ENCODE data around the gene ANKRD7. TPM values are rescaled to one million over a fixed set of nuclear protein-coding genes. Genes with fewer than 3 reads are reported as not detected.

ANKRD7 gene
- total and polyA plus RNA-seq, 2 donors (not counting 3 experiments of a cell fraction or from before 2014, with no cell fraction given), result 0.82 TPM; not detected in 1

DNA sequence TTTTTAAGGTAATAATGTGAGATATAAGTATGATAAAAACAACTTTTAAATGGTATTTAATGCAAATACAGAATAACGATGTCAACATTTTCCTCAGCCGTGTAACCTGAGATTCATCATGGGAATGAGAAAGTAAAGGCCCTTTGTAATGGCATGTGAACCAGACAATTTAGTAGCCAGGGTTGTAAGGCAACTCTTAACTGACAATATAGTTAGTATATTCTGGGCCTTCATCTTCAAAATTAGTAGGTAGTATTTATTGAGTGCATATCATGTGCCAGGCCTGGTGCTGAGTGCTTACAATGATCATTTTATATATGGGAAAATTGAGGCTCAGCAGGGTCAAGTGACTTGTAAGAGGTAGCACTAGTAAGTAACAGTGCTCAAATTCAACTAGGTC lies 29.9 kb upstream of the ANKRD7 start:
- intact Hi-C loops (cut with micrococcal nuclease), result no loop called here
- dilution Hi-C loops (cut with MboI; ENCODE audit: extremely low pct_ligation_motif_present, low sequenced_read_pairs), result no loop called here
- FAIRE-seq (no peak), DNase-seq (ENCODE audit: low read depth, low spot score) (no peak)
- no peaks in the 10 kb centered on the region for H4K20me1 ChIP-seq (replicated peaks; ENCODE audit: control insufficient read depth, extremely low read depth, insufficient read depth, low read length)
- H3K27ac ChIP-seq (ENCODE audit: insufficient read depth, low read depth, low read length), result no peak overlapping the region
- H3K9ac ChIP-seq (replicated peaks; ENCODE audit: extremely low read depth, insufficient read depth, low read length), result no peak overlapping the region
- BruUV-seq (replicated peaks), result no TSS peak
- H2AFZ ChIP-seq (ENCODE audit: low read depth, low read length), result no peak overlapping the region
- no peaks in the 10 kb centered on the region for H3K9me1 ChIP-seq (replicated peaks; ENCODE audit: control insufficient read depth, extremely low read depth, insufficient read depth, low read length)
- ChIA-PET CTCF (interaction anchor here (1.1 to 1.9 kb wide), 8 partner anchors 9 to 794 kb away, joined by 4 to 11 read pairs (median 8); no protein-coding TSS in a partner anchor), POLR2A (no interaction called here)
- no peaks in the 10 kb centered on the region for H3K4me1 ChIP-seq (ENCODE audit: control insufficient read depth, extremely low read depth, insufficient read depth, low read length)
- no peaks in the 10 kb centered on the region for H3K36me3 ChIP-seq (ENCODE audit: control insufficient read depth in 2 of 2, extremely low read depth in 1 of 2, insufficient read depth in 2 of 2, low read length in 2 of 2)
- no peaks in the 10 kb centered on the region for H3K79me2 ChIP-seq (ENCODE audit: control insufficient read depth, insufficient read depth, low read length)
- H3K4me2 ChIP-seq (ENCODE audit: insufficient read depth, low read length), result no peak overlapping the region
- H3K9me3 ChIP-seq (replicated peaks; ENCODE audit: control insufficient read depth, insufficient read depth, low read length), result no peaks in the 10 kb centered on the region
- no peaks in the 10 kb centered on the region for H3K27me3 ChIP-seq (ENCODE audit: control insufficient read depth in 2 of 2, insufficient read depth in 2 of 2, low read length in 2 of 2)
- TF ChIP-seq POLR2AphosphoS5 (IDR thresholded peaks at IDR 0.05; ENCODE audit: insufficient read depth, low read depth, low read length) (no peak), MYC (IDR thresholded peaks at IDR 0.05; ENCODE audit: low read depth, low read length) (no peak), EZH2 (IDR thresholded peaks at IDR 0.05; ENCODE audit: borderline replicate concordance, low read depth, low read length, severe bottlenecking) (no peak)
- TF ChIP-seq, protein P1, sequence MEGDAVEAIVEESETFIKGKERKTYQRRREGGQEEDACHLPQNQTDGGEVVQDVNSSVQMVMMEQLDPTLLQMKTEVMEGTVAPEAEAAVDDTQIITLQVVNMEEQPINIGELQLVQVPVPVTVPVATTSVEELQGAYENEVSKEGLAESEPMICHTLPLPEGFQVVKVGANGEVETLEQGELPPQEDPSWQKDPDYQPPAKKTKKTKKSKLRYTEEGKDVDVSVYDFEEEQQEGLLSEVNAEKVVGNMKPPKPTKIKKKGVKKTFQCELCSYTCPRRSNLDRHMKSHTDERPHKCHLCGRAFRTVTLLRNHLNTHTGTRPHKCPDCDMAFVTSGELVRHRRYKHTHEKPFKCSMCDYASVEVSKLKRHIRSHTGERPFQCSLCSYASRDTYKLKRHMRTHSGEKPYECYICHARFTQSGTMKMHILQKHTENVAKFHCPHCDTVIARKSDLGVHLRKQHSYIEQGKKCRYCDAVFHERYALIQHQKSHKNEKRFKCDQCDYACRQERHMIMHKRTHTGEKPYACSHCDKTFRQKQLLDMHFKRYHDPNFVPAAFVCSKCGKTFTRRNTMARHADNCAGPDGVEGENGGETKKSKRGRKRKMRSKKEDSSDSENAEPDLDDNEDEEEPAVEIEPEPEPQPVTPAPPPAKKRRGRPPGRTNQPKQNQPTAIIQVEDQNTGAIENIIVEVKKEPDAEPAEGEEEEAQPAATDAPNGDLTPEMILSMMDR (IDR thresholded peaks at IDR 0.05; ENCODE audit: extremely low read depth in 1 of 2, insufficient read depth in 1 of 2, low read depth in 1 of 2, low read length in 2 of 2), result no peak
- H3K4me3 ChIP-seq (replicated peaks in 1 of 3; ENCODE audit: insufficient read depth in 1 of 3, low read depth in 1 of 3, low read length in 3 of 3), result no peak overlapping the region

DNA sequence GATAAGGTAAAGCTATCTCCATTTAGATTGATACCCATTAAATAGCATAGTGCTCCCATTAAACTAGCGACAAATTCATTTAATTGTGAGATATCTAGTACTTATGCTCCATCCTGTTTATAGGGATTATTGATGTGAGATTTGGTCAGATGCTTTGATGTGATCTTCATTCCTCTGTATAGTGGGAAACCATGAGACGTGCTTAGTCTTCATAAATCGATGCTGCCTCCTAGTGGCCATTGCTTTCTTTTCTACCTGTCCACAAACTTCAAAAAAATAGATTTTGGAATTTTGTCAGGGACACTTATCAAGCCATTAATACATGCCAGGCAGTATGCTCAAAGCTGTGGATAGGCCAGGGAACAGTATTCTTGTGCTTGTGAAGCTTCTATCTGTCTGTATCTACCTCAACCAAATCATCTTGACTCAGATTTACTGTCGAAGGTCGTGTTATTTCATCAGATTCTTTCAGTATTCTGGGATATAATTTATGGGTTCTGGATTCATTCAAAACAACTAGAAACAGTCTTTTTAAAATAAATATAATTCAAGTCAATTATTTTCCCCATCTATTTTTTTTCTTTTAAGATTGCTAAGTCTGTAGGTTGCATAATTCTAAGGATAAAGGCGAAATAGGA lies 28.5 kb upstream of the ANKRD7 start:
- CTCF ChIA-PET, result interaction anchor here (0.9 to 1.9 kb wide), 10 partner anchors 10 to 795 kb away, joined by 3 to 11 read pairs (median 6); no protein-coding TSS in a partner anchor
- Histone ChIP-seq H3K4me1 (ENCODE audit: control insufficient read depth, extremely low read depth, insufficient read depth, low read length) (no peaks in the 10 kb centered on the region), H3K27ac (ENCODE audit: insufficient read depth, low read depth, low read length) (no peak overlapping the region), H3K27me3 (ENCODE audit: control insufficient read depth in 2 of 2, insufficient read depth in 2 of 2, low read length in 2 of 2) (no peaks in the 10 kb centered on the region), H3K79me2 (ENCODE audit: control insufficient read depth, insufficient read depth, low read length) (no peaks in the 10 kb centered on the region), H3K9ac (replicated peaks; ENCODE audit: extremely low read depth, insufficient read depth, low read length) (no peak overlapping the region), H3K4me3 (replicated peaks in 1 of 3; ENCODE audit: insufficient read depth in 1 of 3, low read depth in 1 of 3, low read length in 3 of 3) (no peak overlapping the region), H4K20me1 (replicated peaks; ENCODE audit: control insufficient read depth, extremely low read depth, insufficient read depth, low read length) (no peaks in the 10 kb centered on the region), H3K9me3 (replicated peaks; ENCODE audit: control insufficient read depth, insufficient read depth, low read length) (no peaks in the 10 kb centered on the region), H3K9me1 (replicated peaks; ENCODE audit: control insufficient read depth, extremely low read depth, insufficient read depth, low read length) (no peaks in the 10 kb centered on the region), H3K4me2 (ENCODE audit: insufficient read depth, low read length) (no peak overlapping the region), H3K36me3 (ENCODE audit: control insufficient read depth in 2 of 2, extremely low read depth in 1 of 2, insufficient read depth in 2 of 2, low read length in 2 of 2) (no peaks in the 10 kb centered on the region), H2AFZ (ENCODE audit: low read depth, low read length) (no peak overlapping the region)
- dilution Hi-C loops (cut with MboI; ENCODE audit: extremely low pct_ligation_motif_present, low sequenced_read_pairs), result no loop called here
- intact Hi-C loops (cut with micrococcal nuclease), result loop anchor here (1.0 kb wide), 1 partner anchor 446 kb away; no protein-coding TSS in a partner anchor
- DNase-seq (ENCODE audit: low read depth, low spot score) (peak; percentile 68), FAIRE-seq (no peak)
- BruUV-seq (replicated peaks), result no TSS peak
- POLR2A ChIA-PET, result no interaction called here
- TF ChIP-seq, protein P2, sequence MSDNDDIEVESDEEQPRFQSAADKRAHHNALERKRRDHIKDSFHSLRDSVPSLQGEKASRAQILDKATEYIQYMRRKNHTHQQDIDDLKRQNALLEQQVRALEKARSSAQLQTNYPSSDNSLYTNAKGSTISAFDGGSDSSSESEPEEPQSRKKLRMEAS (IDR thresholded peaks at IDR 0.05; ENCODE audit: insufficient read depth, insufficient read length), result no peak
- TF ChIP-seq, protein P1 (IDR thresholded peaks at IDR 0.05; ENCODE audit: extremely low read depth in 1 of 2, insufficient read depth in 1 of 2, low read depth in 1 of 2, low read length in 2 of 2), result peak; percentile 61 to 64
- no peak for TF ChIP-seq FOS (IDR thresholded peaks at IDR 0.05; ENCODE audit: borderline replicate concordance, insufficient read depth, low read length)

Data from endothelial cell of umbilical vein (primary cell).